SW 1271 (cell line): Measurements from ENCODE around the gene ARMC2.
A peak's percentile ranks its signal among the peaks of the same experiment; 100 is the strongest.
"Not testable (repeated sequence)": the region's sequence is repeated elsewhere in the genome, so short reads cannot be mapped to it uniquely, and the experiment has no call there.

Experiments used
- DNase-seq, 2 experiments: peaks; one replicate each; lab custom pipeline; 2025; lab: John Stamatoyannopoulos, UW

Gene ARMC2

DNA sequence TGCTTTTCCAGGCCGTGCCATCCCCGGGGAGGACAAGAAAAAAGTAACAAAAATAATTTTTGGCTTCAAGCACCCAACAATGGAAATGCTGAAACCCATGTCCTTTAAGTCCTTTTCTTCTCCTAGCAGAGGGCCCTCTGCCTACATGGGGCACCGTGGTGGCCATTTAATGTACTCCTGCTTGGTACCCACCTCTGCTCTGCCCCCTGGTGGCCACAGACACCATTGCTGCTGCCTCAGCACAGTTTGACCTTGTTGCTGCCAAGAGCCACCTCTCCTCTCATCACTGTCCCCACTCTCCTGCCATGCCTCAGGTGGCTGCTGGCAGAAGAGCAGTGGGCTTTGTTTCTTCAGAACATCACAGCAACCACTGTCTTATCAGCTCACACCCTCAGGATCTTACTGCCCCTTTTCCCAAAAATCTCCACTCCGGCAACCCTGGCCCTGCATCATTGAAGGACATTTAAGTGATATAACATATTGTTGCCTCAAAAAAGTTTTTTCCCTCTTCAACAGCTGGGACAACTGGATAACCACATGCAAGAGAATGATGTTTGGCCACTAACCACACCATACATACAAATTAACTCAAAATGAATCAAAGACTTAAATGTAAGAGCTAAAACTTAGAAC lies 12.9 kb upstream of the ARMC2 start:
- DNase-seq, result peak; percentile 25 to 74

DNA sequence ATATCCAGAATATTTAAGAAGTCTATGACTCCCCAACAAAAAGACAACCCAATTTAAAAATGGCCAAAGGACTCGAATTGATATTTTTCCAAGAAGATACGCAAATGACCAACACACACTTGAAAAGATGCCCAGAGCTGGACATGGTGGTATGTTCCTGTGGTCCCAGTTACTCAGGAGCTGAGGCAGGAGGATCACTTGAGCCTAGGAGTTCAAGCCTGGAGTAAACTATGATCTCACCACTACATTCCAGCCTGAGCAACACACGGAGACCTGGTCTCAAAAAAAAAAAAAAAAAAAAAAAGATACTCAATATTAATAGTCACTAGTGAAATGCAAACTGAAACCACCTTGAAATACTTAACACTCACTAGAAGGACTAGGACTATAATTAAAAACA lies 12.2 kb upstream of the ARMC2 start:
- DNase-seq, result no peak

DNA sequence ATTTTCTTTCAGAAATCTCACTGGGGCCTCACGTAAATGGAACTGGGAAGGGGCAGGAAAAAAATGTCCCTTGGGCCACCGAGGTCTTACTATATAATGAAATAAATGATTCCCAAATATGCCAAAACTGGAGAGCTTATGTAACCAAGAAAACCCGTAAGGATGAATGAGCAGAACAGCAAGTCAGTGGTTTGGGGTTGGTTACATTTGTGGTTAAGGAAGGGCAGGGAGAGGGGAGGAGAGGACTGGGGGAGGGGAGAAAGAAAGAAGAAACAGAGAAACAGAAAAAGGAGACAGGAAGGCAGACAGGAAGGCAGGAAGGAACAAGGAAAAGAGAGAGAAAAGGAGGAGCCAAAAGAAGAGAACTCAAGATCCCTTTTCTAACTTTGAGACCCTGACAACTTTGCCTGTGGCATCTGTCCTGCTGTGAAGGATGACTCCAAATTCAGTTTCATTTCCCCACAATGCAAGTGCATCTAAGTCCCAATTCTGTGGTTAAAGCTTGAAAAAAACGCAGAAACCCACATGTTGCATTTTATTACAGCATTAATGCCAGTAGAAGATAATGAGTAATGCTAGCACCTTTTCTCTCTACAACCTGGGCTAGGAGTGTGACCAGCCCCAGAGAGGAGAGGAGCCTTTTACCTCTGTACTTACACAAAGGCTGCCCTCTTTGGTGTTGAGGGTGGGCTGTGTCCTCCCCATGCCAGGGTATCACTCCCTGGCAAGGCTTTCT lies 10.8 kb upstream of the ARMC2 start:
- DNase-seq, result no peak

DNA sequence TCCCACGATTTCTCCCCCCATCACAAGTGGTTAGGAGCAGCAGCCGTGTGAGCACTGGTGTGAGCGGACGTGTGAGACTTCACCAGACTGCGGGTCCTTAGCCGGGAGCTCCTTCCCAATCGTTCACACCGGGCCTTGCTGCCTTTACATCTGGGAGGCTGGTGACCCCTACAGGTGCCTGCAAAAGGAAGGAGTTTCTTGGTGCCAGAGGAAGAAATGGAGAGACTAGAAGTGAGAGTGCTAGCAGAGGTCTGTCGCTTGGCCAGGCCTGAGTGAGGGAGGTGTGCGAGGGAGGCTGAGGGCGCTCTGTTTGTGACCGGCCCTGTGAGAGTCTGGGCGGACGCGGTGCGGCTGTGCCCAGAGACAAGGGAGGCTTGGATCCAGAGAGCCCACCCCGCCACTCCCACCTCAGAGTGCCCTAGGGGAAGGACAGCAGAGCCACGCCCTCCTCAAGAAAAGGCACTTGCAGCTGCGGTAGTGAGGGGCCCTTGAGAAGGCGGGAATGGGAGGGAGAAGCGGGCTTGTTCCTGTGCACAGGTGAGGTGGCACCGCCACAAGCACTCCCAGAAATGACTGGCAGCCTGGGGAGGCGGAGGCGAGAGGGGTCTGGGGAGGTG lies 10.0 kb upstream of the ARMC2 start:
- DNase-seq, result peak in 1 of 2 experiments; percentile 3

DNA sequence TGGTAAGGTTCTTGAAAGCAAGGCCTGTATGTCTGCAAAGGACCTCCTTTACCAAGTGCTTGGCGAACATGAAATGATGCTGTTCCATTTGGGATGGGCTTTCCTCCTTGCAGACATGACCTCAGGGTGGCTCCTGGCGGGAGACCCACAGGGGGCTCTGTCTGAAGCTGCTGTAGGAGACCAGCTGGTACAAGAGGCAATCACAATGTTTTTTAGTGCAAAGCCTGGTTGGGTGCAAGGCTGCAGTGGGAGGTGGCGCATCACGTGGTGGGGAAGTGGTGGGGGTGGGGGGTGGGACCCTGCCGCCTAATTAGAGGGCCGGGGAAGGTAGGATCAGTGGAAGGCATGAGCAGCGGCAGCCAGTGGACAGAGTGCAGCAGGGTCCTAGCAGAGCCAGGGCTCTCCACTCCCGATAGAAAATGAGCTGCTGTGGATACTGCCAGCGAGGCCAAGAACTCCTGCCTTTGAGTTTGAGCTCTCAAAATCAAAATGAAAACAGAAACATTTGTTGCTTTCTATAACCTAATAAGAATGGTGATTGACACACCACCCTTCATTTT lies 9.1 kb upstream of the ARMC2 start:
- DNase-seq, result no peak

DNA sequence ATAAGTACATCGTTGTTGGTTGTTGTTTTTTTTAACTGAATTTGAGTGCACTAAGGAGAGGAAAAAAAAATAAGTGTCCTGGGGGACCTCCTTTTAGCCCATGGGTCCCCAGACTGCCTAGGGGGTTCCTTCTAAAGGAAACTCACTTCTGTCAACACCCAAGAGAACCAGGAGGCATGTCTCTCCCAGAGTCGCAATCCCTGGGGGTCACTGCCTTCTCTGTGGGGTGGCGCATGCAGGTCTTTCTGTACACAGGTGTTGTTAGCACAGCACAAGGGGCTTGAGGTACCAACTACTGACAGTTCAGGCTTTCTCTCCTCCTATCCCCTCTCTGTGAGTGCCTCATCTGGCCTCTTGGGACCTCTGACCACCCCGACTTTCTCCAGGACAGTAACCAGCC lies 7.3 kb upstream of the ARMC2 start:
- no peak for DNase-seq

DNA sequence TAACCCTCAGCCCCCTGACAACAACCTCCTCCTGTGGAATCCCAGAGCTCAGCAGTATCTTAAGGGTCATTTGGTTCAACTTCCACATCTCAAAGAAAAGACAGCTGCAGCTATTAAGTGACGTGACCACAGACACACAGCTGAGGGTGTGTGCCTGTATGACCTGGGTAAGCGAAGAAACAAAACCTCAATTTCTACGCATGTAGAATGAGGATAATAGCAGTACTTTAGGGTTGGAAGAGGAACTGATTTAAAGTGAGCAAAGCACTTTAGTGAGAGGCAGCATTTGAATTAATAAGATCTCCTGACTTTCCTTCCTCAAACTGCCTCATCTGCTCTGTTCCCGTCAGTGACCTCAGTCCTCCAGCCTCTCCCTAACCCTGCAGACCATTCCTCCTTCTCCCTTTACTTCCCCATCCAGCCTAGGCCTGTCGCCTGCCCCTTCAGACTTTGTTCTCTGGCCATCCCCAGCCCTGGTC lies 6.8 kb upstream of the ARMC2 start:
- no peak for DNase-seq

DNA sequence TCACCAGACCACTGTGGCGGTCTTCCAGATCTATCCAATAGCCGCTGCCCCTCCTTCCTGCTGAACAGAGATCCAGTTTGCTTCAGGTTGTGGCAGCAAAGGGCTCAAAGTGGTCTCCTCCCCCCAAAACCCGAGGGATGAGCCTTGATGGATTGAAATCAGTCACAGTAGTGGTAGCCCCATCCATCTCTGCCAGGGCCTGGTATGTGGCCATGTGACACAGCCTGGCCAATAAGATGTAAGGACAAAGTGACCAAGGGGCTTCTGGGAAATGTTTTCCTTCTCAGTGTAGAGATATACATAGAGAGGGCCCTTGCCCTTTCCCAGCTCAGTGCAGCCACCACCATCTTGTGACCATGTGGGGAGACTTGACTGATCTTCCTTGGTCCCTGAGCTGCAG lies 4.1 kb upstream of the ARMC2 start:
- DNase-seq, result no peak

DNA sequence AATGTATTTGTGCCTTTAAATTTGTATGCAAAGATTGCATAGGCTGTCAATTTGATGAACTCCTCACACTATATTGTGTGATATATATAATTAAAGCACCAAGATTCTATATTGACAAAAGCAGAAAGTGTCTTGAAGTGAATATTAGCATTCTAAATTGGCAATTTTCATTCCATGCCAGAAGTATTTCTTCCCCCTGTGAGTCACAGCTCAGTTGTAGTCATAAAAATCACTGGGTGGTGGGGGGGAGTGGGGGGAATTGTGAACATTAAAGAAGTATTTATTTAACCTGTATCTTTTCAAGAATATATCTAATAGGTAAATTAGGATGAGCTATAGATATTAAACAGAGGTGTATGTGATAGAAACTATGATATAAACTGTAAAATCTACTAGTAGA lies 3.1 kb upstream of the ARMC2 start:
- DNase-seq, result no peak

DNA sequence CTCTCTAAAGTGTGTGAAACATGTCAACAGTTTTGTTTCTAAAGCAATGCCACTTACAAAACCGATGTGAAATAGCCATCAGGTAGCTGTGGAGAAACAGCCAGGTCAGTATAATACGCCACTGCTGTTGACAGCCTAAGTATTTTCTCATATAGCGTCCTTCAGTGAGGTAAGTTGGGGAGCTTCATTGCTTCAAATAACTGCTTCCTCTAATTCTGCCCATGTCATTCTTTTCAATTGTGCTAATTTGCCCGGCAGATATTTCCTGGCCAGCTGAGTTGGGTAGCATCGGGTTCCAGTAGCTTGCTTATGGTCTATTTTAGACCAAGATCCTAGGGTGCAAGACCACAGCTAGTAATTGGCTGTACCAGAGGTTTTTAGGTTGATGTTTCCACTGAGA lies 2.1 kb upstream of the ARMC2 start:
- no peak for DNase-seq

DNA sequence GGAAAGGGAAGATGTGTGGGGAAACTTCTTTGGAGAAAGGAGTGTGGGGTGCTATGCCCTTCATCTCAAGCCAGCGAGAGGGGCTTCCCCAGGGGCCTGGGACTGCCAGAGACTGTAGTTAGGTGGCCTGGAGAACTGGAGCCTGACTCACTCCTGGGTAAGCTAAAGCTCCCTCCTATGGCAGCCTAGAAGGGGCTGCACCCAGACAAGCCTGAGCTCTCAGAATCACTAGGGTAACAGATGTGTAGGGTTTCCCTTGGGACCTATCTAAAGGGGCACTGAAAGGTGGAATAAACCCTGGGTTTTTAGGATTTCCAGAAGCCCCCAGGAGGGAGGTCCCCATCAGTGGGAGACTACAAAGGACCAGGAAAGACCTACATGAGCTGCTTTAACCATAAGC lies 1.6 kb upstream of the ARMC2 start:
- DNase-seq, result no peak

DNA sequence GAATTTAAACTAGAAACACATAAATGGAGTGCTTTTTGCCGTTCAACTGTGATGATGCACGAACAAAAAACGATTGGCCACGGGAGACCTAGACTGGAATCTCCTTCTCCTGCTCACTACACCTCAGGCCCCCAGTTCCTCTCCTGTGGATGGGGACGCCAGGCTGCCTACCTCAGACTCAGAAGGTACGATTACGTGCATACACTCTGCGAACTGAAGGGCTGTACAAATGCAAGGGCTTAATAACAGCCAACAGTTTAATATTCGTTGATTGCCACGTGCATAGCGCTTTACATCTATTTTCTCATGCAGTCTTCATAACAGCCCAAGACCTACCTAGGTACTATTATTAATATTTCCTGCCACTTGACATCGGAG lies 495 bp upstream of the ARMC2 start:
- no peak for DNase-seq

DNA sequence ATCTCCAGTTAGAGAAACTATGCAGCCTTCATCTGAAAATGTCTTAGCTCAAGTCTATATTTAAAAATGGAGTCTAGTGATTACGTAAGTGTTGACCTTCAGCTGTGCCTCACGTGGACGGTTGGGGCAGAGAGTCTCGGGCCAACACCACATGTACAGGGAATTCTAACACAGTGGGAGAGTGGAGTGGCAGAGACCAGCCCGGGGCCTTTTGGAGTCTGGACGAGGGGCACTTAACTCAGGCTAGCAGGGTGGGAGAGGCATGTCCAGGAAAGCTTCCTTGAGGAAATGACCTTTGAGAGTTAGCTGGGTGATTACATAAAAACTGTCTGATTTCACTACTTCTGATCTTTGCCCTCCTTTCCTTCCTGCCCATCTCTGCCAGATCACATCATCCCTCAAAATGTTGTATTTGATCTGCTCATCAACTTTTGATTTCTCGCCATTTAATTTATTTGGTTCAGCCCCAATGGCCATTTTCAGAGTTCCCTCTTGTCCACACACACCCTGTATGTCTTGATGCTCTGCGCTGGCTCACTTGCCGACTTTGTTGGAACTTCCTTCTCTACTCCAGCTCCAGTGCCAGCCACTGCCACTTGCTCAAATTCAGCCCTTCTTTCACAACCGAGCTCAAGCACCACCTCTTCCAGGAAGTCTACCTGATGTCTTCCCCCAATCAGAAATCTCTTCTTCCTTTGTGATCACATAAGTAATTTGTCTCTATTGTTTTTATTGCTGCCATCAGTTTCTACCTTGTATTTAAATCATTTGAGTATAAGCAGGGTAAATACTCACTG lies 2.6 kb downstream of the ARMC2 start:
- DNase-seq, result no peak

DNA sequence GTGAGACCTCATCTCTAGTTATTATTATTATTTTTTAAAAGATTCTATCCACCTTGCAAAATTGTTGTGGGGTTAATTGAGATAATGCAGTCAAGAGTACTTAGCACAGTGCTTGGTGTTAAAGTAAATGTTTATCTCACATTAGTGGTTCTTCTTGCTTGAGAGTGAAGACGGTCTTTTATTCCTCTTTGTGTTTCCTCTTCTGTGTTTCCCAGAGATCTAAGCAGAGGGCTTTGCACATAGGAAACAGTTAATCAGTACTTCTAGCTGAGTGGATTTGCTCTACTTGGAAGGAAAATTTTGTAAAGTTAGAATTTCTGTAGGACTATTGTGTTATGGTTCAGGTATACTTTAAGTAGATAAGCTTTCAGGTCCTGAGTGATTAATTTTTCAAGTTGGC lies 3.5 kb downstream of the ARMC2 start:
- DNase-seq, result no peak

DNA sequence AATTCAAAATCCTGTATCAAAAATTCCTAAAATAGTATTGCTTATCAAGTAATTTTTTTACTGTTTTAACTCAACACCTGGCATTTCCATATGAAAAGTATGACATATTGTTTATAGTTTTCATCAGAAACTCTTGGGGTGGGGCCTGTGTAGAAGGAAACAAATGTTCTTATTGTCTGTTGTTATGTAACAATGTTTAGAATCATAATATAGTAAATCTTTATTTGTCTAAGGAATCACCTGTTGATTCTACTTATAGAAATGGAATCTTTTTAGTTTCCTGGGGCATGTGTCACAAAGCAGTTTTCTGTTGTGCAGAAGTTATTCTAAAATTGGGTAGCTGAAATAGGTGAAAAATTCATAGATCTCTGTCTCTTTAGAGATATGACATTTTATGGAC lies 4.9 kb downstream of the ARMC2 start:
- no peak for DNase-seq

DNA sequence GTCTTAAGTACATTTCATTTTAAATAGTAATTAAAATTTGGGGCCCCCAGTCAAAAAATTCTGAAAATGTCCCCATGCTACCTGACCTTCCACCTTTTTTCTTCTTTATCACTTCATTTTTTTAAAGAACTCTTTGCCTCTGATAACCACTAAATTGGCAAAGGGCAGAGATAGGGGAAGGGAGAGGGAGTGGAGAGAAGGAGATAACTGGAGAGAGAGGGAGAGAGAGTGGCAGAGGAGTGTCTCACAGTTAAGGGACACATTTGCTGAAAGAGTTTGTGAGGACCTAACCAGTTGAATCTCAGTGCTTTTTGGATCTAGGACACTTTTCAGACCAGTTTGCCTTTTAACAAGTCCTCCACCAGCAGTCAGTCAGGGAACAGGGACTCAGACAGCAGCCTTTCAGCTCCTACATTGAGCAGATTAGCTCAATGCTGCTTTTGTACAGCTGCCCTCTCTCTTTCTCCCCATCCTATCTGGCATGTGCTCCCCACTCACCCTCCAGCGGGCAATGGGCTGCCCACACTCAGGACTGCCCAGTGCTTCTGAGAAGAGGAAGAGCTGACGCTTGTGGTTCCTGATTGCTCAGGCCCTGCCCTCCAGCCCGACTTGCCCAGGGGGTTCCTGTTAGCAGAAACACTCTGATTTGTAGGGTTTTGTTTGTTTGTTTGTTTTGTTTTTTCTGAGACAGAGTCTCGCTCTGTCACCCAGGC lies 14.4 kb downstream of the ARMC2 start:
- DNase-seq, result no peak

DNA sequence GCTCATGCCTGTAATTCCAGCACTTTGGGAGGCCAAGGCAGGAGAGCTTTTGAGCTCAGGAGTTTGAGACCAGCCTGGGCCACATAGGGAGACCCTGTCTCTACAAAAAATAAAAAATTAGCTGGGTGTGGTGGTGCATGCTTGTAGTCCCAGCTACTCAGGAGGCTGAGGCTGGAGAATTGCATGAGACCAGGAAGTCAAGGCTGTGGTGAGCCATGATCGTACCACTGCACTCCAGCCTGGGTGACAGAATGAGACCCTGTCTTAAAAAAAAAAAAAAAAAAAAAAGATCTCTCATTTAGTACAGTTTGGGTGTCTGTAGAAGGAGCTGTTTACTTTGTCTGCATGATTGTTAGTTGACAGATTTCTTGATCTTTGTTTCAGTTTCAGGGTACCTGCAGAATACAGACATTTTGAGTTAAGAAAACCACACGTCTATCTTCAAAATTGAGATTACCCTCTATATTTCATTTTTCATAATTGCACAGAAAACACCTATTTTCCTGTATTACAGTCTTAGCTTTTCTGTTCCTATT lies 17.6 kb downstream of the ARMC2 start:
- not testable (repeated sequence) for DNase-seq

DNA sequence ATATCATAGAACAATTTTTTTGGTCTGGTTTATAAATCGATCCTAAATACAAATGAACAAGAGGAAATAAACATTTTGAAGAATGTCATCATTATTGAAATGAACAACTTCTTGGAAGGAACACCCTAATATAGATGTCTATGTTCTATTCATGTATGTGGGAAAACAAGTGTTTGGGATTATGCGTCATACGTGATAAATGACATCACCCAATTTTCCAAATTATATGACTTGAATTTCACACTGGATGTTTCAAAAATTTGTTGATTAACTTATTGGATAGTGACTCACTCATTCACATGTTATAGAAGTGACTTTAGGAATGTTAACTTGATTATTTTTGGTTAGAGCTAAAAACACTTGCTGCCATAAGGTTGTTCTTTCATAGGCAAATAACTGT lies 18.6 kb downstream of the ARMC2 start:
- no peak for DNase-seq

DNA sequence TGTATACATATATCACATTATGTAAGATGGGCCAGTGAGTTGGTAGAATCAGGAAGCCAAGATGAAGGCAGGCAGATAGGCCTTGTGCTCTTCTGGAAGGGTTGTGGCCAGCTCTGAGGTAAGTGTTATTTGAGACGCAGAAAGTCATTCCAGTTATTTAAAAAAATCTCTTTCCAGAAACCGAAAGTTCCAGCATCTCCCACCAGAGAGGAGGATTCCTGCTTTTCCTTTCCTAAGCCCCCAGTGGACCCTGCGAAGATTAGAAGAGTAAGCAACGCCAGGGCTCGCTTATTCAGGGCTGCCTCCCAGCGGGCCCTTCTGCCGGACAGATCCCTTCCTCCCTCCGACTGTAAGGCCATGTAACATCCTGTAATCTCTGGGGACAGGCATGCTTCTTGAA lies 20.4 kb downstream of the ARMC2 start:
- no peak for DNase-seq

DNA sequence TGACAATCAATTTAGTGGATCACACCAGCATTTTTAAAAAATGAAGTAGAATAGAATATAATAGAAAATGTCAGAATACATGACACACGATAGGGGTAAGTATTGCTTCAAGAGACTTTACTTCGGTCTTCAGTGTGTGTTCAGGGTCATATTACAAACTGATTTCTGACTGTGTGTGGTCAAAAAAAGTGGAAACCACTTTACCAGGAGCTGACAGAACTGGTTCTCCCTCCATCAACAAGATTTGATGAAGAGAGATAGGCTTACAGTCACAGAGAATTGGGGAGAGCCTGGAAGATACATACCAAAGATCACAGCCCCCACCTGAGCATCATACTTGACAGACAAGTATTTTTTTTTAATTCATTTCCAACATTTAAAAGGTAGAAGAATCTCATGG lies 21.7 kb downstream of the ARMC2 start:
- DNase-seq, result no peak

DNA sequence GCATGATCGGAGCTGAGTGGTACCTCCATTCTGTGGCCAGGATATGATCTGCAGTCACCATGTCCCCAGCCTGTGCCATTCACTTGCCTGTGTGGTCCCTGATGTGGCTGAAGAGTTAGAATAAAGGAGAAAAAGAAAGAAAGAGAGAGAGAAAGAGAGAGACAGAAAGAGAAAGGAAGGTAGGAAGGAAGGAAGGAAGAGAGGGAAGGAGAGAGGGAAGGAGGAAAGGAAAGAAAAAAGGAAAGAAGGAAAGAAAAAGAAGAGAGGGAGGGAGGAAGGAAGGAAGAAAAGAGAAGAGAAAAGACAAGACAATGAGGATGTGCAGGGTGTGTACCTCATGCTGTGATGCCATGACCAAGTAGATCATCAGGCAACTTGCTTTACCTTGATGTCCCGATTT lies 22.1 kb downstream of the ARMC2 start:
- DNase-seq, result no peak
